ENCODE data around the gene SEC61G.

- TF ChIP-seq REST (IDR thresholded peaks at IDR 0.05) (no peak), POLR2A (IDR thresholded peaks at IDR 0.05; ENCODE audit: low read length) (no peak)
These were observed 47.0 kb downstream of the SEC61G start for GRCh38 chr7:54711900-54712595.
